Prostate gland (tissue), 2 donors: ENCODE measurements around the gene TICRR.

Experiments
- CTCF ChIP-seq, 4 experiments: fragments of 200-600 bp in 2 of 4; fragments of 450-650 bp in 2 of 4; sonication (generic) in 2 of 4; IDR thresholded peaks; 1 replicate in 3 of 4; 2 replicates in 1 of 4; pipeline ENCODE4 v1.5.1; 2016 to 2019; ENCODE audit warnings: antibody characterized with exemption in 4 of 4, mild to moderate bottlenecking in 2 of 4, moderate library complexity in 2 of 4
- POLR2A ChIP-seq: fragments of 450-650 bp; IDR thresholded peaks from one replicate; pipeline ENCODE4 v1.6.1; 2016; ENCODE audit warnings: antibody characterized with exemption, mild to moderate bottlenecking
- POLR2AphosphoS5 ChIP-seq: sonication (generic); formaldehyde crosslinking; IDR thresholded peaks from one replicate; pipeline ENCODE4 v1.6.1; 2017; ENCODE audit warnings: antibody characterized with exemption

- TF ChIP-seq CTCF (IDR thresholded peaks at IDR 0.05): no peak
- no peak for TF ChIP-seq POLR2A
- TF ChIP-seq POLR2AphosphoS5: no peak
Observed at GRCh38 chr15:89566181-89566580, 9.1 kb upstream of the TICRR start.
